Liver (tissue), 9 donors: ENCODE data around the gene RAPH1. TPM values are rescaled to one million over a fixed set of nuclear protein-coding genes. Genes with fewer than 3 reads are reported as not detected.

Source experiments
- DNase-seq: peaks from one replicate; pipeline ENCODE4 v3.0.0-alpha.2; 2017; ENCODE audit warnings: low spot score
- H3K27ac ChIP-seq, 2 donors: one replicate each; pipeline ENCODE4 v1.7.0; 2013; ENCODE audit warnings: inconsistent platforms in 2 of 2, low read length in 2 of 2, control low read depth in 1 of 2, low read depth in 1 of 2, mild to moderate bottlenecking in 1 of 2
- H3K27me3 ChIP-seq, 4 donors: one replicate each; pipeline versions ENCODE4 v1.6.1 to v1.7.0; 2013; ENCODE audit warnings: low read length in 3 of 4, inconsistent platforms in 1 of 4, mild to moderate bottlenecking in 1 of 4, moderate library complexity in 1 of 4; ENCODE audit not compliant: control insufficient read depth in 4 of 4, insufficient read depth in 4 of 4
- H3K36me3 ChIP-seq, 4 donors: one replicate each; pipeline versions ENCODE4 v1.6.1 to v1.7.0; 2013; ENCODE audit warnings: low read length in 3 of 4, mild to moderate bottlenecking in 3 of 4, low read depth in 1 of 4, moderate library complexity in 1 of 4; ENCODE audit not compliant: control insufficient read depth in 4 of 4, insufficient read depth in 3 of 4
- H3K4me1 ChIP-seq, 4 donors: one replicate each; pipeline versions ENCODE4 v1.6.1 to v1.7.0; 2013; ENCODE audit warnings: low read length in 3 of 4, mild to moderate bottlenecking in 3 of 4, moderate library complexity in 1 of 4; ENCODE audit not compliant: control insufficient read depth in 4 of 4, insufficient read depth in 4 of 4
- H3K4me3 ChIP-seq, 3 donors: one replicate each; pipeline versions ENCODE4 v1.6.1 to v1.7.0; 2013; ENCODE audit warnings: low read length in 3 of 3, control low read depth in 1 of 3, low read depth in 1 of 3, mild to moderate bottlenecking in 1 of 3
- H3K9ac ChIP-seq, 2 donors: one replicate each; pipeline ENCODE4 v1.7.0; 2013; ENCODE audit warnings: low read length in 2 of 2, mild to moderate bottlenecking in 2 of 2, moderate library complexity in 2 of 2, control low read depth in 1 of 2, low read depth in 1 of 2
- H3K9me3 ChIP-seq, 4 donors: one replicate each; pipeline versions ENCODE4 v1.6.1 to v1.7.0; 2013; ENCODE audit warnings: low read length in 3 of 4; ENCODE audit not compliant: control insufficient read depth in 4 of 4
- ATF3 ChIP-seq: IDR thresholded peaks from 2 replicates; pipeline ENCODE4 v1.6.1; 2016; ENCODE audit warnings: antibody characterized with exemption
- EGR1 ChIP-seq, 2 donors: IDR thresholded peaks; 2 replicates each; pipeline ENCODE4 v1.6.1; 2016 to 2018; ENCODE audit warnings: antibody characterized with exemption in 2 of 2, low read depth in 2 of 2
- FOXA2 ChIP-seq: IDR thresholded peaks from 2 replicates; pipeline ENCODE4 v1.6.1; 2016; ENCODE audit warnings: antibody characterized with exemption
- HNF4G ChIP-seq: IDR thresholded peaks from 2 replicates; pipeline ENCODE4 v1.6.1; 2016; ENCODE audit warnings: antibody characterized with exemption
- MAX ChIP-seq: IDR thresholded peaks from 2 replicates; pipeline ENCODE4 v1.6.1; 2016; ENCODE audit warnings: antibody characterized with exemption
- REST ChIP-seq: IDR thresholded peaks from 2 replicates; pipeline ENCODE4 v1.6.1; 2016; ENCODE audit warnings: antibody characterized with exemption, mild to moderate bottlenecking
- SP1 ChIP-seq: IDR thresholded peaks from 2 replicates; pipeline ENCODE4 v1.6.1; 2018; ENCODE audit warnings: antibody characterized with exemption, mild to moderate bottlenecking
- TAF1 ChIP-seq: conservative IDR thresholded peaks from 2 replicates; pipeline ENCODE4 v1.6.1; 2016; ENCODE audit warnings: antibody characterized with exemption, mild to moderate bottlenecking
- YY1 ChIP-seq: IDR thresholded peaks from 2 replicates; pipeline ENCODE4 v1.6.1; 2016; ENCODE audit warnings: antibody characterized with exemption, mild to moderate bottlenecking
- ZBTB33 ChIP-seq: IDR thresholded peaks from 2 replicates; pipeline ENCODE4 v1.6.1; 2016; ENCODE audit warnings: antibody characterized with exemption
- WGBS: extraction: QIAGEN DNeasy Blood & Tissue Kit; methylation state at CpG from one replicate; pipeline ENCODE4 v1.1.7; 2013; 5-methylcytosine and 5-hydroxymethylcytosine counted together
- polyA plus RNA-seq, 2 donors: library from polyadenylated mRNA; stranded (reverse) in 1 of 2; unstranded in 1 of 2; fragments of 200-250 nt in 1 of 2; fragments of >200 nt in 1 of 2; fragmentation: Nextera tagmentation in 1 of 2; extraction: Ambion mirVana in 1 of 2; gene quantifications; one replicate each; pipeline versions ENCODE4 v1.2.1 to v1.2.3, GENCODE V29; 2013 to 2015
- total RNA-seq, 2 donors: library from RNA; depleted of rRNA; stranded (reverse); fragments of >200 nt; gene quantifications; one replicate each; pipeline ENCODE4 v1.2.3, GENCODE V29; 2014
- donor health status: healthy.
- donor health status: healthy.
- donor health status: healthy.
- donor health status: healthy.
- donor health status: healthy.

The RAPH1 gene
- total and polyA plus RNA-seq, 4 donors = 7.0 to 83.1 (median 19.4) TPM

- H3K4me3 ChIP-seq = no peak overlapping the region
- DNase-seq = no peak
- TF ChIP-seq EGR1 (IDR thresholded peaks at IDR 0.05; ENCODE audit: low read depth in 2 of 2) = no peak
- no peak for TF ChIP-seq FOXA2
- H3K36me3 ChIP-seq = no peaks in the 10 kb centered on the region
- H3K27me3 ChIP-seq = no peaks in the 10 kb centered on the region
- no peak overlapping the region for H3K9ac ChIP-seq
- no peaks in the 10 kb centered on the region for H3K9me3 ChIP-seq
- H3K4me1 ChIP-seq = peaks cover 0 to 20% (median 17%) of the 10 kb centered on the region in 4 donors
- no peak overlapping the region for H3K27ac ChIP-seq
These were observed 13.8 kb upstream of the RAPH1 start for GRCh38 chr2:203548887-203549286.

- 87% methylated on average over 1 of the region's 1 CpG for WGBS
- Histone ChIP-seq H3K9ac (no peak overlapping the region), H3K27ac (no peak overlapping the region), H3K27me3 (no peaks in the 10 kb centered on the region), H3K4me1 (peaks cover 0 to 24% (median 23%) of the 10 kb centered on the region in 4 donors), H3K36me3 (no peaks in the 10 kb centered on the region), H3K9me3 (no peaks in the 10 kb centered on the region), H3K4me3 (no peak overlapping the region)
- no peak for TF ChIP-seq REST
- TF ChIP-seq EGR1 (IDR thresholded peaks at IDR 0.05; ENCODE audit: low read depth in 2 of 2) = no peak
- TF ChIP-seq TAF1 = no peak
- no peak for TF ChIP-seq HNF4G
- no peak for TF ChIP-seq ATF3
- no peak for TF ChIP-seq ZBTB33
- no peak for TF ChIP-seq MAX
- no peak for DNase-seq
These were observed 12.3 kb upstream of the RAPH1 start for GRCh38 chr2:203547356-203547755.

- Histone ChIP-seq H3K36me3 (no peaks in the 10 kb centered on the region), H3K4me1 (peaks cover 2 to 21% (median 19%) of the 10 kb centered on the region in 4 donors), H3K27ac (peak overlapping the region; percentile 60 to 86), H3K9me3 (no peaks in the 10 kb centered on the region), H3K4me3 (peak overlapping the region in 1 of 3 donors; percentile 41), H3K27me3 (no peaks in the 10 kb centered on the region), H3K9ac (peak overlapping the region in 1 of 2 donors; percentile 20)
- TF ChIP-seq SP1 (no peak), YY1 (peak; percentile 7)
- no peak for DNase-seq
- WGBS = 40% methylated on average over 4 of the region's 4 CpGs
These were observed 9.3 kb upstream of the RAPH1 start for GRCh38 chr2:203544402-203544801.
